GM18861 (cell line): ENCODE measurements around the gene ARHGAP35.
"Not testable (repeated sequence)": the region's sequence is repeated elsewhere in the genome, so short reads cannot be mapped to it uniquely, and the experiment has no call there.

ENCODE experiments used
- ATAC-seq: cut with Tn5 transposase; IDR thresholded peaks from one replicate; pipeline ENCODE4 v1.9.1; 2021; ENCODE audit not compliant: unreplicated experiment

The ARHGAP35 gene

DNA sequence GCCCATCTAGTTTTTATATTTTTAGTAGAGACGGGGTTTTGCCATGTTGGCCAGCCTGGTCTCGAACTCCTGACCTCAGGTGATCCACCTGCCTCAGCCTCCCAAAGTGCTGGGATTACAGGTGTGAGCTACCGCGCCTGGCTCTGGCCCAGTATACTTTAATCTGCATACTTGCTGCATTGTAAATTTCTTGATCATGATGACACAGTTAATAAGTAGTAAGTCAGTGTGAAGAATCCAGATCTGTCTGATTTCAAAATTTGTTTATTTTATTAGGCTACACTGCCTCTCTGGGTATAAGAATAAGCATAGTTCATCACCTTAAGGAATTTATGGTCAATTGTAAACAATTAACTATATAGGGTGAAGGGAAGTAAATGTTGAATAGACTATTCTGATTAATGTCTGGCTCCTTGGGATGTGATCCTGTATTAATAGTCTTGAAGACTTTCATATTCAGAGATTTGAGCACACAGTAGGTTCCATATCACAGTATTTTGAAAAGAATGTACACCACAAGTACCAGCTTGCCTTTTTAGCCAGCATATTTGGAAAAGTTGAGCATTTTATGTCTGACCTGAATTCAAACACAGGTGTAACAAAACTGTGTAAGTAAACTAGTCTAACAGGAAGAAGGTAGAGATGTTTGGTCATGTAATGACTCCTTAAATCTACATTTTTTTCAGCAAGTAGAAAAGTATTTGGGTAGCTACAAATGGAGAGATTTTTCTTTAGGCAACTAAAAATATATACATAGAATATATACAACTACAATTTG lies 7.4 kb downstream of the ARHGAP35 start:
- no peak for ATAC-seq

DNA sequence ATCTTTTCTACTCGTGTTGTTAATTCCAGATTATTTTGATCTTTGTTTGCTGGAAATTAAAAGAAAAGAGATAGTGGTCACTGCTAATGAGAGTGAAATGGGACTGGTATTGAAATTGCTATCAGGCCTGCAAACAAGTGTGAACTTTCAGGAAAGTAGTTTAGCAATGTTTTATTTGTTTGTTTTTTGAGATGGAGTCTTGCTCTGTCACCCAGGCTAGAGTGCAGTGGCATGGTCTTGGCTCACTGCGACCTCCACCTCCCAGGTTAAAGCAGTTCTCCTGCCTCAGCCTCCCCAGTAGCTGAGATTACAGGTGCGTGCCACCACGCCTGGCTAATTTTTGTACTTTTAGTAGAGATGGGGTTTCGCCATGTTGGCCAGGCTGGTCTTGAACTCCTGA lies 10.4 kb downstream of the ARHGAP35 start:
- ATAC-seq: not testable (repeated sequence)

- no peak for ATAC-seq
These were observed 12.2 kb downstream of the ARHGAP35 start for GRCh38 chr19:46872967-46873366.

- ATAC-seq: no peak
These were observed 14.4 kb downstream of the ARHGAP35 start for GRCh38 chr19:46875234-46875633.

- no peak for ATAC-seq
These were observed 14.9 kb downstream of the ARHGAP35 start for GRCh38 chr19:46875657-46876056.

DNA sequence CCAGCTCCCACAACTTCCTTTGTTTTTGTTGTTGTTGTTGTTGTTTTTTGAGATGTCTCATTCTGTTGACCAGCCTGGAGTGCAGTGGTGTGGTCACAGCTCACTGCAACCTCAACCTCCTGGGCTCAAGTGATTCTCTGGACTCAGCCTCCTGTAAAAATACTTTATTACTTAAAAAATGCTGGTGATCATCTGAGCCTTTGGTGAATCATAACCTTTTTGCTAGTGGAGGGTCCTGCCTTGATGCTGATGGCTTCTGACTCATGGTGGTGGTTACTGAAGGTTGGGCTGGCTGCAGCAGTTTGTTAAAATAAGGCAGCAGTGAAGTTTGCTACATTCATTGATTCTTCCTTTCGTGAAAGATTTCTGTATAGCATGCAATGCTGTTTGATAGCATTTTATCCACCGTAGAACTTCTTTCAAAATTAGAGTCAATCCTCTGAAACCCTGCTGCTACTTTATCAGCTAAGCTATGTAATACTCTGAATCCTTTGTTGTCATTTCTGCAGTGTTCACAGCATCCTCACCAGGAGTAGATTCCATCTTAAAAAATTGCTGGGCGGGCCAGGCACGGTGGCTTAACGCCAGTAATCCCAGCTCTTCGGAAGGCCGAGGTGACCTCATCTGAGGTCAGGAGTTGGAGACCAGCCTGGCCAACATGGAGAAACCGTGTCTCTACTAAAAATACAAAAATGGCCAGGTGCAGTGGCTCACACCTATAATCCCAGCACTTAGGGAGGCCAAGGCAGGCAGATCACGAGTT lies 18.0 kb downstream of the ARHGAP35 start:
- no peak for ATAC-seq

- ATAC-seq: no peak
These were observed 19.6 kb downstream of the ARHGAP35 start for GRCh38 chr19:46880431-46880830.

DNA sequence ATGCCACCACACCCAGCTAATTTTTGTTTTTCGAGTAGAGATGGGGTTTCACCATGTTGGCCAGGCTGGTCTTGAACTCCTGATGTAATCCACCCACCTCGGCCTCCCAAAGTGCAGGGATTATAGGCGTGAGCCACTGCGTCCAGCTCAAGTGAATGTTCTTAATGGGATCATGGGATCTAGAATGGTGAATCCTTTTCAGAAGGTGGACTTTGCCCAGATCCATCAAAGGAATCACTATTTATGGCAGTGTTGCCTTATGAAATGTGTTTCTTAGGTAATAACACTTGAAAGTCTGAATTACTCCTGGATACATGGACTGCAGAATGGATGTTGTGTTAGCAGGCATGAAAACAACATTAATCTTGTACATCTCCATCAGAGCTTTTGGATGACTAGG lies 20.3 kb downstream of the ARHGAP35 start:
- no peak for ATAC-seq

DNA sequence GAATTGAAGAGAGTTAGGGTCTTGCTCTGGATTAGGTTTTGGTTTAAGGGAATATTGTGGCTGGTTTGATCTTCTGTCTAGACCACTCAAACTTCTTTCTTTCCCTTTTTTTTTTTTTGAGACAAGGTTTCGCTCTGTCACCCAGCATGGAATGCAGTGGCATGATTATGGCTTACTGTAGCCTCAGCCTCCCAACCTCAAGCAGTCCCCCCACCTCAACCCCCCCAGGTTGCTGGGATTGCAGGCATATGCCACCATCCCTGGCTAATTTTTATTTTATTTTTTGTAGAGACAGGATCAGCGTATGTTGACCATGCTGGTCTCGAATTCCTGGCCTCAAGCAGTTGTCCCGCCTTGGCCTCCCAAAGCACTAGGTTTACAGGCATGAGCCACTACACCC lies 21.2 kb downstream of the ARHGAP35 start:
- no peak for ATAC-seq

DNA sequence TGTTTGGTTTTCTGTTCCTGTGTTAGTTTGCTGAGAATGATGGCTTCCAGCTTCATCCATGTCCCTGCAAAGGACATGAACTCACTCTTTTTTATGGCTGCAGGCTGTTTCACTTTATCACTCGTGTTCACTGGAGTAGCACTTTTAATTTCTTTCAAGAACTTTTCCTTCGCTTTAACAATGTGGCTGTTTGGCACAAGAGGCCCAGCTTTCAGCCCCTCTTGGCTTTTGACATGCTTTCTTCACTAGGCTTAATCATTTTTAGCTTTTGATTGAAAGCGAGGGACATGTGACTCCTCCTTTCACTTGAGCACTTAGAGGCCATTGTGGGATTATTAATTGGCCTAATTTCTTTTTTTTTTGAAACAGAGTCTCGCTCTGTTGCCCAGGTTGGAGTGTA lies 22.0 kb downstream of the ARHGAP35 start:
- ATAC-seq: not testable (repeated sequence)

DNA sequence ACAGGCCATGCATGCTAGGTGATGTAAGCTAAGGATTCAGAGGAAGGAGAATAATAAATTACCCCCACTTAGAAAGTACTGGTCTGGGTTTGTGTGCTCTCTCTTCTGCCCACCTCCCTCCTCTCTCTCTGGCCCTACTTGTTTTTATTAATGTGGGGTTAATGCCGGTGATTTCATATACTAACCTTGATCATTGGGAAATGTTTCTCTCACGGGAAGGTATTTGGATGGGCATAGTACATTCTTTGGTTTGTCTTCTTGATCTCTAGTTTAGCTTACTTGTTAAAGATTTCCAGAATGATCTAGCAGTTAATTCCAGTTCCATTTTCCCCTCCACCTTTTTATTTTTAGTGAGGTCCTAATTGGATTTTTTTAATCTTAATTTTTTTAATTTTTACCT lies 24.6 kb downstream of the ARHGAP35 start:
- no peak for ATAC-seq

DNA sequence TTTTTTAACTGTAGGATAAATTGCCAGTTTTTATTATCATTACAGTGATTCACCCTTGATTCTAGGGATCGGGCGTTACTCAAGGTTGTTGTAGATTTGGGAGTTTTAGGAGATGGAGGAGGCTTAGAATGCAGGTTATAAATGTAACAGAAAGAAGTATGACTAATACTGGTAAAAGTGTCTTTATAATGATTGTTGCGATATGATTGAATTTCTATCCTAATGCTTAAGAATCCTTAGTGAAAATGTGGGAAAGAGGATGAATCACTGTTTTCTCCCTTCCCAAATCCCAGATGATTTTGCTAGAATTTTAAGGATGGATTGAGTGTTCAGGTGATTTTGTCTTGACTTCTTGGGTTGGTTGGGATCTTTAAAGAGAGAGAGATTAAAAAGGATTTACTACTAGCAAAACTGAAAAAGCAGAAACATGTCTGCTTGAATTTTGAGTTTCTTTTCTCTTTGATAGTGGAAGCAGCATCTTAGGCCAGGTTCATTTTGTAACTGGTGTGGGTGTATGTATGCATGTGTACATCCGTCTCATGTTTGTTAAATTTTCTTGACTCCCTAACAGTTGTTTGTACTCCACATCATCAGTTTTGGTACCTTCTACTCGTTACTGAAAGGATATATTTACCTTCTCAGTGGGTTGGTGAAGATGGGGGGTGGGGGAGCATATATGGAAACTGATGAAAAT lies 25.9 kb downstream of the ARHGAP35 start:
- no peak for ATAC-seq

- ATAC-seq: no peak
These were observed 26.5 kb downstream of the ARHGAP35 start for GRCh38 chr19:46887240-46887782.

DNA sequence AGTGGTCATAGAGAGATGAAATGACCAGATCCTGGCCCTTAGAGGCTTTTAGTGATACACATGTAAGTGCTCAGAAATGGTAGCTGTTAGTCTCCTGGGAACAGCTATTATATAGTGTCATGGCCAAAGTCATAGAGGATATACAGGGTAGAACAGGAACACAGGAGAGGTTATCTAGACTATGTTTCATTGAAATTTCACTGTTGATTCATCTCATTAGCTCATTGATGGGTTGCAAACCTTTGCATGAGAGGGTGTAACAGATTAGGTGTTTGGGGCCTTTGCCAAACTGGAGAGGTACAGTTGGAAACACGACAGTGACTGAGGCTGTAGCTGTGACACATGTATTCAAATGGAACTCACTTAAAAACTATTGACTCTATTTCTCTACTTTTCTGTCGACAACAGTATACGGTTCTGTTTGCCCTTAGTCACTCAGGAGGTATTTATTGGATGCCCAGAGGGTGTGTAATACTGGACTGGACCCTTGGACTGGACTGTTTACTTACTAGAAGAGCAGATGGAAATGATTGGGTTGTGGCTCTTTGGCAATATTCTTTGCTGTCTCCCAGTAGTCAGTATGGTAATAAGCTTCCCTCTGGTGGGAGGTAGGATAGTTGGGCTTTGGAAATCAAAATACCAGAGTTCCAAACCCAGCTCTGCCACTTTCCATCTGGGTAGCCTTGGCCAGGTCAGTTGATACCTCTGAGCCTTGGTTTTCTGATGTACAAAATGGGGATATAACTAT lies 29.8 kb downstream of the ARHGAP35 start:
- ATAC-seq: no peak

- ATAC-seq: no peak
These were observed 31.7 kb downstream of the ARHGAP35 start for GRCh38 chr19:46892252-46893179.

- no peak for ATAC-seq
These were observed 35.4 kb downstream of the ARHGAP35 start for GRCh38 chr19:46896076-46896794.

DNA sequence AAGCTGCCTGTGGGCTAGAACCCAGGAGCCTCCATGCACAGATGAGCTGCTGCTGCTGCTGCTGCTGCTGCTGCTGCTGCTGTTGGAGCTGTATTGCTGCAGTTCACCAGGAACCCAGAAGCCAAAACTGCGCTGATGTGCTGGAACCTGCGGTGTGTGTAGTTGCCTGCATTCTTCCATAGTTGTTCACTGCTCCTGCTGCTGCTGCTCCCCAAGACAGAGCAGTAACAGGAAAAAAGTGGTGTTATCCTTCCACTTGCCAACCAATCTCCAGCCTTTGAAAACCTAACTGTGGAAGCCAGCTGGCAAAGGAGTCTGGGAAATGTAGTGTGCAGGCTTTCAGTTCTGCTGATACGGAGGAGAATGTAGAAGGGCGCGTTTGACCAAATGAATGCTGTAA lies 37.9 kb downstream of the ARHGAP35 start:
- no peak for ATAC-seq

GRCh38 chr19:46900341-46900740 lies 39.5 kb downstream of the ARHGAP35 start:
- no peak for ATAC-seq
